Thyroid gland (tissue), 4 donors: ENCODE data around the gene DCAF6. TPM values are rescaled to one million over a fixed set of nuclear protein-coding genes. Genes with fewer than 3 reads are reported as not detected.

Experiments used
- DNase-seq, 2 donors: peaks; one replicate each; pipeline ENCODE4 v3.0.0-alpha.2; 2019
- H3K27ac ChIP-seq, 3 donors: fragments of 200-600 bp; sonication (generic); 1 replicate in 2 of 3; 2 replicates in 1 of 3; pipeline ENCODE4 v1.5.1; 2016 to 2019; ENCODE audit warnings: mild to moderate bottlenecking in 1 of 3, moderate library complexity in 1 of 3
- H3K27me3 ChIP-seq: fragments of 200-600 bp; sonication (generic); one replicate; pipeline ENCODE4 v1.5.1; 2019
- H3K36me3 ChIP-seq, 2 donors: fragments of 200-600 bp; sonication (generic); one replicate each; pipeline ENCODE4 v1.5.1; 2016 to 2019
- H3K4me1 ChIP-seq, 2 donors: fragments of 200-600 bp; sonication (generic); one replicate each; pipeline ENCODE4 v1.5.1; 2017 to 2019
- H3K4me3 ChIP-seq, 3 donors: fragments of 200-600 bp; sonication (generic); replicated peaks in 1 of 3; 1 replicate in 2 of 3; 2 replicates in 1 of 3; pipeline ENCODE4 v1.5.1; 2016; ENCODE audit warnings: mild to moderate bottlenecking in 1 of 3
- H3K9me3 ChIP-seq: fragments of 200-600 bp; sonication (generic); one replicate; pipeline ENCODE4 v1.5.1; 2017
- CTCF ChIP-seq, 6 experiments: fragments of 200-600 bp in 3 of 6; fragments of 450-650 bp in 3 of 6; sonication (generic) in 3 of 6; IDR thresholded peaks; one replicate each; pipeline ENCODE4 v1.5.1; 2016 to 2019; ENCODE audit warnings: antibody characterized with exemption in 6 of 6, mild to moderate bottlenecking in 2 of 6, inconsistent platforms in 1 of 6, moderate library complexity in 1 of 6
- POLR2A ChIP-seq, 2 donors: fragments of 450-650 bp; IDR thresholded peaks; one replicate each; pipeline ENCODE4 v1.6.1; 2017; ENCODE audit warnings: antibody characterized with exemption in 2 of 2, mild to moderate bottlenecking in 2 of 2, moderate library complexity in 1 of 2
- WGBS, 2 donors: methylation state at CpG; one replicate each; pipeline ENCODE4 v1.1.5; 2017; 5-methylcytosine and 5-hydroxymethylcytosine counted together
- intact Hi-C: fragments of 100-400 bp; cut with DNase I; formaldehyde crosslinking; loops from one replicate; pipeline ENCODE4 v1.15.1; 2023
- total RNA-seq, 4 donors: library from RNA; depleted of rRNA; stranded (reverse); fragments of >200 nt; gene quantifications; one replicate each; pipeline ENCODE4 v1.2.3, GENCODE V29; 2016

DCAF6 gene
- total RNA-seq, 4 donors from 2014 or later, result 73.7 to 88.7 (median 79.2) TPM

- intact Hi-C loops, result no loop called here
- 94 to 95% methylated on average over 3 of the region's 3 CpGs for WGBS, 2 donors
- Histone ChIP-seq H3K27me3 (no peaks in the 10 kb centered on the region), H3K27ac (no peak overlapping the region), H3K9me3 (no peaks in the 10 kb centered on the region), H3K4me3 (no peak overlapping the region), H3K4me1 (peaks cover 0 to 3% of the 10 kb centered on the region in 2 donors), H3K36me3 (peaks cover 6 to 22% of the 10 kb centered on the region in 2 donors)
- no peak for TF ChIP-seq POLR2A (IDR thresholded peaks at IDR 0.05)
- TF ChIP-seq CTCF (IDR thresholded peaks at IDR 0.05), result no peak
- no peak for DNase-seq
These were observed 60.6 kb downstream of the DCAF6 start for GRCh38 chr1:167997037-167997575.

- H3K36me3 ChIP-seq, result peaks cover 0 to 7% of the 10 kb centered on the region in 2 donors
- TF ChIP-seq CTCF (IDR thresholded peaks at IDR 0.05) (no peak), POLR2A (IDR thresholded peaks at IDR 0.05) (no peak)
- H3K27me3 ChIP-seq, result no peaks in the 10 kb centered on the region
- intact Hi-C loops, result no loop called here
- no peak overlapping the region for H3K4me3 ChIP-seq
- WGBS, 2 donors, result 55 to 56% methylated on average over 3 of the region's 3 CpGs
- H3K9me3 ChIP-seq, result no peaks in the 10 kb centered on the region
- no peak for DNase-seq
- no peak overlapping the region for H3K27ac ChIP-seq
- H3K4me1 ChIP-seq, result peaks cover 0 to 3% of the 10 kb centered on the region in 2 donors
These were observed 63.4 kb downstream of the DCAF6 start for GRCh38 chr1:167999877-168000276.

- no peak overlapping the region for H3K4me3 ChIP-seq
- no peaks in the 10 kb centered on the region for H3K27me3 ChIP-seq
- H3K36me3 ChIP-seq, result peaks cover 0 to 7% of the 10 kb centered on the region in 2 donors
- TF ChIP-seq POLR2A (IDR thresholded peaks at IDR 0.05) (no peak), CTCF (IDR thresholded peaks at IDR 0.05) (no peak)
- DNase-seq, result no peak
- WGBS, 2 donors, result 72 to 92% methylated on average over 3 of the region's 3 CpGs
- intact Hi-C loops, result no loop called here
- no peaks in the 10 kb centered on the region for H3K9me3 ChIP-seq
- no peak overlapping the region for H3K27ac ChIP-seq
- peaks cover 0 to 3% of the 10 kb centered on the region in 2 donors for H3K4me1 ChIP-seq
These were observed 64.2 kb downstream of the DCAF6 start for GRCh38 chr1:168000656-168001055.

- Histone ChIP-seq H3K9me3 (no peaks in the 10 kb centered on the region), H3K4me1 (peaks cover 0 to 3% of the 10 kb centered on the region in 2 donors), H3K4me3 (no peak overlapping the region), H3K36me3 (peaks cover 0 to 7% of the 10 kb centered on the region in 2 donors), H3K27me3 (no peaks in the 10 kb centered on the region), H3K27ac (no peak overlapping the region)
- no peak for DNase-seq
- TF ChIP-seq POLR2A (IDR thresholded peaks at IDR 0.05) (no peak), CTCF (IDR thresholded peaks at IDR 0.05) (no peak)
- 97 to 98% methylated on average over 1 of the region's 1 CpG for WGBS, 2 donors
- intact Hi-C loops, result no loop called here
These were observed 64.7 kb downstream of the DCAF6 start for GRCh38 chr1:168001213-168001612.

GRCh38 chr1:168004531-168004930, 68.0 kb downstream of the DCAF6 start:
- peaks cover 0 to 7% of the 10 kb centered on the region in 2 donors for H3K36me3 ChIP-seq
- no peak overlapping the region for H3K4me3 ChIP-seq
- WGBS, 2 donors, result 86 to 96% methylated on average over 2 of the region's 2 CpGs
- DNase-seq, result no peak
- no peak overlapping the region for H3K27ac ChIP-seq
- intact Hi-C loops, result no loop called here
- TF ChIP-seq POLR2A (IDR thresholded peaks at IDR 0.05) (no peak), CTCF (IDR thresholded peaks at IDR 0.05) (no peak)
- no peaks in the 10 kb centered on the region for H3K27me3 ChIP-seq
- H3K9me3 ChIP-seq, result no peaks in the 10 kb centered on the region
- peaks cover 0 to 3% of the 10 kb centered on the region in 2 donors for H3K4me1 ChIP-seq
